Body of pancreas (tissue), 4 donors: ENCODE data around the gene CAP1. TPM values are rescaled to one million over a fixed set of nuclear protein-coding genes. Genes with fewer than 3 reads are reported as not detected.

Experiments used
- ATAC-seq: fragments of 150-250 bp; one replicate; pipeline ENCODE4 v1.9.1; 2016
- DNase-seq, 4 donors: peaks; one replicate each; pipeline ENCODE4 v3.0.0-alpha.2; 2019
- H3K27ac ChIP-seq, 4 donors: fragments of 200-600 bp; sonication (generic); 1 replicate in 3 of 4; 2 replicates in 1 of 4; pipeline versions ENCODE4 v1.5.1 to v1.6.1; 2016 to 2019; ENCODE audit warnings: mild to moderate bottlenecking in 1 of 4, mixed read lengths in 1 of 4, moderate library complexity in 1 of 4
- H3K27me3 ChIP-seq, 2 donors: fragments of 200-600 bp; sonication (generic); one replicate each; pipeline ENCODE4 v1.6.0; 2016; ENCODE audit warnings: mild to moderate bottlenecking in 1 of 2
- H3K36me3 ChIP-seq, 2 donors: fragments of 200-600 bp; sonication (generic); replicated peaks in 1 of 2; 2 replicates each; pipeline ENCODE4 v1.5.1; 2016; ENCODE audit warnings: low read depth in 2 of 2; ENCODE audit not compliant: insufficient read depth in 1 of 2
- H3K4me1 ChIP-seq: fragments of 200-600 bp; sonication (generic); one replicate; pipeline ENCODE4 v1.6.0; 2016
- H3K4me3 ChIP-seq, 2 donors: fragments of 200-600 bp; sonication (generic); 1 replicate in 1 of 2; 2 replicates in 1 of 2; pipeline ENCODE4 v1.5.1; 2016 to 2019
- H3K9me3 ChIP-seq, 3 donors: fragments of 200-600 bp; sonication (generic); 1 replicate in 2 of 3; 2 replicates in 1 of 3; pipeline ENCODE4 v1.5.1; 2016
- CTCF ChIP-seq, 7 experiments: fragments of 450-650 bp in 4 of 7; fragments of 200-600 bp in 3 of 7; sonication (generic) in 3 of 7; IDR thresholded peaks; one replicate each; pipeline ENCODE4 v1.5.1; 2016 to 2019; ENCODE audit warnings: antibody characterized with exemption in 7 of 7
- POLR2A ChIP-seq, 3 donors: fragments of 450-650 bp; IDR thresholded peaks; one replicate each; pipeline ENCODE4 v1.6.1; 2016; ENCODE audit warnings: antibody characterized with exemption in 3 of 3, mild to moderate bottlenecking in 2 of 3
- WGBS, 2 donors: methylation state at CpG; one replicate each; pipeline ENCODE4 v1.1.5; 2017; 5-methylcytosine and 5-hydroxymethylcytosine counted together
- intact Hi-C: fragments of 100-400 bp; cut with DNase I; formaldehyde crosslinking; loops from one replicate; pipeline ENCODE4 v1.15.1; 2023
- total RNA-seq, 2 donors: library from RNA; depleted of rRNA; stranded (reverse); fragments of >200 nt; gene quantifications; one replicate each; pipeline ENCODE4 v1.1.0, GENCODE V29; 2016

The CAP1 gene
- total RNA-seq, 2 donors from 2014 or later, result 60.7 to 66.3 TPM

- no peaks in the 10 kb centered on the region for H3K9me3 ChIP-seq
- intact Hi-C loops, result no loop called here
- ATAC-seq, result no peak
- H3K36me3 ChIP-seq, result no peaks in the 10 kb centered on the region
- no peak overlapping the region for H3K4me3 ChIP-seq
- peaks cover 39% of the 10 kb centered on the region for H3K4me1 ChIP-seq
- no peaks in the 10 kb centered on the region for H3K27me3 ChIP-seq
- TF ChIP-seq CTCF (IDR thresholded peaks at IDR 0.05), result no peak
- no peak for TF ChIP-seq POLR2A (IDR thresholded peaks at IDR 0.05)
- no peak overlapping the region for H3K27ac ChIP-seq
- 67 to 79% methylated on average over 4 of the region's 4 CpGs for WGBS, 2 donors
- DNase-seq, result no peak
Observed at GRCh38 chr1:40042341-40042740, 1.8 kb downstream of the CAP1 start.

- no peak for ATAC-seq
- Histone ChIP-seq H3K27me3 (no peaks in the 10 kb centered on the region), H3K9me3 (no peaks in the 10 kb centered on the region), H3K27ac (no peak overlapping the region), H3K36me3 (no peaks in the 10 kb centered on the region), H3K4me1 (peaks cover 30% of the 10 kb centered on the region), H3K4me3 (no peak overlapping the region)
- TF ChIP-seq CTCF (IDR thresholded peaks at IDR 0.05) (no peak), POLR2A (IDR thresholded peaks at IDR 0.05) (no peak)
- DNase-seq, result no peak
- intact Hi-C loops, result no loop called here
- WGBS, 2 donors, result 62 to 73% methylated on average over 3 of the region's 3 CpGs
Observed at GRCh38 chr1:40044110-40044509, 3.6 kb downstream of the CAP1 start.

GRCh38 chr1:40045182-40045581 is 4.7 kb downstream of the CAP1 start:
- Histone ChIP-seq H3K4me1 (peaks cover 36% of the 10 kb centered on the region), H3K27me3 (no peaks in the 10 kb centered on the region), H3K36me3 (no peaks in the 10 kb centered on the region), H3K4me3 (no peak overlapping the region), H3K27ac (no peak overlapping the region), H3K9me3 (no peaks in the 10 kb centered on the region)
- DNase-seq, result no peak
- no peak for ATAC-seq
- WGBS, 2 donors, result 92 to 94% methylated on average over 4 of the region's 4 CpGs
- intact Hi-C loops, result no loop called here
- TF ChIP-seq CTCF (IDR thresholded peaks at IDR 0.05) (no peak), POLR2A (IDR thresholded peaks at IDR 0.05) (no peak)

GRCh38 chr1:40045766-40046165 is 5.2 kb downstream of the CAP1 start:
- H3K4me1 ChIP-seq, result peaks cover 36% of the 10 kb centered on the region
- intact Hi-C loops, result no loop called here
- no peaks in the 10 kb centered on the region for H3K9me3 ChIP-seq
- ATAC-seq (no peak), DNase-seq (no peak)
- H3K36me3 ChIP-seq, result no peaks in the 10 kb centered on the region
- H3K27ac ChIP-seq, result no peak overlapping the region
- H3K4me3 ChIP-seq, result no peak overlapping the region
- TF ChIP-seq CTCF (IDR thresholded peaks at IDR 0.05) (no peak), POLR2A (IDR thresholded peaks at IDR 0.05) (no peak)
- 92 to 100% methylated on average over 2 of the region's 3 CpGs for WGBS, 2 donors
- no peaks in the 10 kb centered on the region for H3K27me3 ChIP-seq

- Histone ChIP-seq H3K4me1 (peaks cover 25% of the 10 kb centered on the region), H3K27ac (no peak overlapping the region), H3K36me3 (no peaks in the 10 kb centered on the region), H3K9me3 (no peaks in the 10 kb centered on the region), H3K4me3 (no peak overlapping the region), H3K27me3 (no peaks in the 10 kb centered on the region)
- WGBS, 2 donors, result 52 to 53% methylated on average over 2 of the region's 2 CpGs
- intact Hi-C loops, result no loop called here
- TF ChIP-seq CTCF (IDR thresholded peaks at IDR 0.05), result no peak
- TF ChIP-seq POLR2A (IDR thresholded peaks at IDR 0.05), result no peak
- no peak for DNase-seq
- no peak for ATAC-seq
Observed at GRCh38 chr1:40047276-40047675, 6.7 kb downstream of the CAP1 start.
